Adrenal gland (tissue), 5 donors: ENCODE results near the gene ATP6V0A4.

Experiments used
- CTCF ChIP-seq, 6 experiments: fragments of 450-650 bp in 4 of 6; fragments of 200-600 bp in 2 of 6; sonication (generic) in 1 of 6; IDR thresholded peaks; 1 replicate in 5 of 6; 2 replicates in 1 of 6; pipeline versions ENCODE4 v1.5.1 to v1.8.0; 2016 to 2021; ENCODE audit warnings: antibody characterized with exemption in 6 of 6, mild to moderate bottlenecking in 2 of 6, moderate library complexity in 1 of 6
- POLR2A ChIP-seq, 2 donors: fragments of 450-650 bp; IDR thresholded peaks; one replicate each; pipeline ENCODE4 v1.6.1; 2017; ENCODE audit warnings: antibody characterized with exemption in 2 of 2, mild to moderate bottlenecking in 2 of 2, moderate library complexity in 1 of 2
- donor health status: DM: no; HTN: no; CAD: no.

DNA sequence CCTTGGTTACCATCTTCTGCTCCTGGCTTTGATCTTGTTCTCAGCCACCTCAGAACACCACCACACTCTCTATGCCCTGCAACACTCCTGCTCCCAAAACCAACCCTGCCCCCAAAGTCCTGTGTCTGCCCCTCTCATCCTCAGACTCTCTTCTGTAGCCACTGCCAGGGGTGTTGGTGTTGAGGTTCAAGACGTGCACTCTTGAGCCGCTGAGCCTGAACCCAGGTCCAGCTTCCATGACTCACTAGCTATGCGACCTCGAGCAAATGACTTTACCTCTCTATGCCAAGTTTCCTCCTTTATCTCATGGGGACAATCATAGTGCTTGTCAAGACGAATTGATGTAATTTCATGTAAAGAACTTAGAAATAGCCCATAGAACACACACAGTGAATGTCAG lies 840 bp upstream of the ATP6V0A4 start:
- TF ChIP-seq CTCF (IDR thresholded peaks at IDR 0.05) (no peak), POLR2A (IDR thresholded peaks at IDR 0.05) (no peak)
